ENCODE measurements around the gene SYNJ2.

GRCh38 chr6:158060455-158061360, 79.0 kb downstream of the SYNJ2 start:
- TF ChIP-seq CTCF (IDR thresholded peaks at IDR 0.05) (no peak), POLR2A (IDR thresholded peaks at IDR 0.05) (no peak), POLR2AphosphoS5 (IDR thresholded peaks at IDR 0.05; ENCODE audit: insufficient read depth in 1 of 2, low read depth in 1 of 2) (peak; percentile 48 to 91)
